ENCODE measurements around the gene SLC27A2.

SLC27A2 gene

DNA sequence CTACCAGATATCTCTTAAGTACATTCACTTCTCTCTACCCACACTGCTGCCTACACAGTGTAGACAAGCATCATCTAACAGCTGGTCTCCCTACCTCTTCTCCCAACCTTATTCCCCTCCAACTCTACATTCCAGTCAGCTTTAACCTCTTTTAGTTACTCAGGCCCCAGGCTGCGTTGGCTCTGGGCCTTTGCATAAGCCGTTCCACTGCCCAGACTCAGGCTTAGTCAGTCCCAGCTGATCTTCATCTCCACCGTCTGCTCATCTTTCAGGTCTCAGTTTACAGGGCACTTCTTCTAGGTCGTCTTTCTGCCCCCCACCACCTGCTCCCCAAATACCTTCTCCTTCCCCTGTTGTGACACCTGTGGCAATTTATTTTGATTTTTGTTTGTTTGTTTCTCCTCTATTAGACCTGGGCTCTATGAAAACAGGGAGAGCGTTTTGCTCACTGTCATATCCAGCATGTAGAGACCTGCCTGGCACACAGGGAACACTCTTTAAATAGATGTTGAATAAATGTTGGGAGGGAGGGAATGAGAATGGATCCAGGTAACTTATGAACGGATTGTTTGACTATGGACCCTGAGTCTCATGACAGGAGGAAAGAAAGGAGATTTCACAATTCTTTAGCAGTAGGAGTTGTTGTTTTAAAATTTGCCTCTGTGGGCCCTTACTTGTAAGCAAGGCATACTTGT, 11.1 kb downstream of the SLC27A2 start:
- no peak for DNase-seq

- DNase-seq, result no peak
Observed at GRCh38 chr15:50202003-50202402, 20.0 kb downstream of the SLC27A2 start.

DNA sequence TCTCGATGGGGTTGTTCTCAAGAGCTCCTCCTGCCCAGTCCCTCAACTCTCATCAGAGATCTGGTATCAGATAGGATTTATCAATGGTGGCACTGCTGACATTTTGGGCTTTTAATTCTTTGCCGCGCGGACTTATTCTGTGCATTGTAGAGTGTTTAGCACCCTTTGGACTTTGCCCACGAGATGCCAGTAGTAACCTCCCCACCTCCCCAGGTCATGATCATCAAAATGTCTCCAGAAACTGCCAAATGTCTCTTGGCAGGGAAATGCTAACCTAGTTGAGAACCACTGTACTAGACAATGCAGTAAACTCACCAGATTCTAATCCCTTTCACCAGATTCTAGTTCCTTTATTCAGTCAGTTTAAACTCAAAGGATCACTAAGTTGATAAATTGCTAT, 24.0 kb downstream of the SLC27A2 start:
- DNase-seq, result no peak

DNA sequence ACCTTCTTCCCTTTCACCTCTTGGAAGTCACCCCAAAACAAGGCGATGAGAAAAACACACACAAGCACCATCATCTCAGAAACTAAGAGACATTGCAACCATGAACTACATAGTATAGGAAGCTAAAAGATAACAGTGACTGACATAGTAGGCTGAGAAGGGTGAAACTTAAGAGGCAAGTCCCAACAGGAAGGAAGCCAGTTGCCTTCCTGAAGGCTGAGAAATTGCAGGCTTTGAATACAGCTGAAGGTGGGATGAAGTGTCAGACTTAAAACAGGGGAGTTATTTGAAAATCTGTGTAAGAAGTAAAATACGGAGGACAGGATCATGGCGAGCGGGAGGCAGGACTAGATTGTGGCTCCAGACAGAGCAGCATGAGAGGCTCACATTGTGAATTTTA, 27.8 kb downstream of the SLC27A2 start:
- no peak for DNase-seq

DNA sequence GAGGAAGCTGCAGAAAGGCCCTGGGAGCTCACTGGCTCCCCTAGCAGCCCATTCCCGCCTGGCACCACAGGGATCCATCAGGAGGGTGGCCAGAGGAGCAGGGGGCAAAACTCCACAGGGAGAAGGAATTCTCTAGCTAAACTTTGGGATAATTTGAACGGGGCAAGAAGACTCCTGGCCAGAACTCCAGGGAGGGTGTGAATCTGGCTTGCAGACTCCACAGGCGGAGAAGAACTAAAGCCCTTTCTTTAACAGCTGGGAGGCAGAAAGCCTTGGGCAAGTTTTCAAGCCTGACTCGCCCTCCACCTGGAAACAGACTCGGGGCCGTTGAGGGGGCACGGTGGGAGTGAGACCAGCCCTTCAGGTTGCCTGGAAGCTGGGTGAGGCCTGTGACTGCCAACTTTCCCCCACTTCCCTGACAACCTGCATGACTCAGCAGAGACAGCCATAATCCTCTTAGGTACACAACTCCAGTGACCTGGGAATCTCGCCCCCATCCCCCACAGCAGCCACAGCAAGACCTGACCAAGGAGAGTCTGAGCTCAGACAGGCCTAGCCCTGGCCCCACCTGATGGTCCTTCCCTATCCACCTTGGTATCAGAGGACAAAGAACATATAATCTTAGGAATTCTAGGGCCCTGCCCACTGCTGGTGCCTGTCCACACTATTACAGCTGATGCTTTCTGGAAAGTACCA, 28.6 kb downstream of the SLC27A2 start:
- DNase-seq, result no peak

- no peak for DNase-seq
Observed at GRCh38 chr15:50218291-50218690, 36.3 kb downstream of the SLC27A2 start.

- no peak for DNase-seq
Observed at GRCh38 chr15:50218691-50219090, 36.7 kb downstream of the SLC27A2 start.

- DNase-seq, result no peak
Observed at GRCh38 chr15:50219820-50220219, 37.8 kb downstream of the SLC27A2 start.

- no peak for DNase-seq
Observed at GRCh38 chr15:50222181-50222580, 40.2 kb downstream of the SLC27A2 start.

DNA sequence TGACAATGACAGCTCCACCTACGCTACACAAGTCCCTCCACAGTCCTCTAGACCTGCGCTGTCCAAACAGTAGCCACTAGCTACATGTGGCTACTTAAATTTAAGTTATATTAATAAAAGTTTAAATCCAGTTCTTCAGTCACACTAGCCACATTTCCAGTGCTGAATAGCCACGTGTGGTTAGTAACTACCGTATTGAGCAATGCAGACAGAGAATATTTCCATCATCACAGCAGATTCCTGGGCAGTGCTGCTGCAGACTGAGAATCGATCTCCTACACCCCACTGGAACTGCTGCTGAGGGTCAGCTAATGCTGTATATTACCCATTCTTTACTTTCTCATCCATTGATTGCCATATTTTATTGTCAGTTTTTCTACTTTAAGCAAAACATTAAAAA, 42.6 kb downstream of the SLC27A2 start:
- no peak for DNase-seq

- DNase-seq, result no peak
Observed at GRCh38 chr15:50225057-50225456, 43.1 kb downstream of the SLC27A2 start.

- DNase-seq, result no peak
Observed at GRCh38 chr15:50225938-50226337, 43.9 kb downstream of the SLC27A2 start.

- no peak for DNase-seq
Observed at GRCh38 chr15:50227076-50227475, 45.1 kb downstream of the SLC27A2 start.

DNA sequence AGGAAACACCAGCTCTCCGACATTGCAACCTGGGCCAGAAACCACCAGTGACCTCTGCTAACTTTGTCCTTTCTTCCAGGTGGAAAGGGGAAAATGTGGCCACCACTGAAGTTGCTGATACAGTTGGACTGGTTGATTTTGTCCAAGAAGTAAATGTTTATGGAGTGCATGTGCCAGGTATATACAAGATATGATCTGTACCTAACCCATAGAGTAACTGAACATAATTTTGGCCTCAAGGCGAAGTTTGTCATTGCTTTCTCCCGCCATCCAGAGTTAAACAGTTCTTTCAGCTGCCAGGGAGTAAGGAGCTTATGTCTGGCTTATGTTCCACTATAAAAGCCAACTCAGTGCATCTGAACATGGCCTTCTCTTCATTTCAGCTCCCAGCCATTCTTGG, 46.9 kb downstream of the SLC27A2 start:
- no peak for DNase-seq

- no peak for DNase-seq
Observed at GRCh38 chr15:50229336-50229735, 47.3 kb downstream of the SLC27A2 start.

DNA sequence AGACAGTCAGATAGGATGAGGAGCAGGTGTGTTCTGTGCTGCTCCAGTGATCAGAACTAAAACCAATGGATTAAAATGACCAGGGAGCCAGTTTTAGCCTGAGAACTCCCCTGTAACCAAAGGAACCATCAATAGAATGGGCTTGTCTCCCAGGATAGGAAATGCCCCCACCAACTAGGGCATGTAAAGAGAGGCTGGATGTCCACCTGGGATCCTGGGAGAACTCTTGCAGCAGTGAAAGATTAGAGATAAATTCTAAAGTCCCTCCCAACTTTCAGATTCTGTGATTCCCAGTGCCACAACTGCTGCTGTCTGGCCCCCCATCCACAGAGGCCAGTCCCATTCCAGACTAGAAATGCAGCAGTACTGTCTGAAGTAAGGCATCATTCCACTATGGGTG, 49.8 kb downstream of the SLC27A2 start:
- no peak for DNase-seq

DNA sequence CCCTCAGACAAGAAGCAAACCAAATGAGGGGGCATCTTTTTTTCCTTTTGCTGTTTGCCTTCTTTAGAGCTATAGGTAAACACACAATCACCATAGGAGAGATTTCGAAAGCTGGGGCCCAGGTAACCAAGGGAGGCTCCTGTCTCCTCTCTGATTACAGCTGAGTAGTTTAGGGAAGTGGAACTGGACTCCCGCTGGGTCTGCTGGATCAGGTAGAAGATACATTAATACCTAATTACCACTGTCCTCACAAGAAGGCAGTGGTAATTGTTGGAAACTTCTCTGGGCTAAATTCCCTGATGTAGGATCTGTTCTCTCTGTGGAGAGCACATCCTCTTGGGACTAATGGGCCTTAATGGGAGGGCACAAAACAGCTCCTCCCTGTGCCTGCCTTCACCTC, 50.8 kb downstream of the SLC27A2 start:
- no peak for DNase-seq

DNA sequence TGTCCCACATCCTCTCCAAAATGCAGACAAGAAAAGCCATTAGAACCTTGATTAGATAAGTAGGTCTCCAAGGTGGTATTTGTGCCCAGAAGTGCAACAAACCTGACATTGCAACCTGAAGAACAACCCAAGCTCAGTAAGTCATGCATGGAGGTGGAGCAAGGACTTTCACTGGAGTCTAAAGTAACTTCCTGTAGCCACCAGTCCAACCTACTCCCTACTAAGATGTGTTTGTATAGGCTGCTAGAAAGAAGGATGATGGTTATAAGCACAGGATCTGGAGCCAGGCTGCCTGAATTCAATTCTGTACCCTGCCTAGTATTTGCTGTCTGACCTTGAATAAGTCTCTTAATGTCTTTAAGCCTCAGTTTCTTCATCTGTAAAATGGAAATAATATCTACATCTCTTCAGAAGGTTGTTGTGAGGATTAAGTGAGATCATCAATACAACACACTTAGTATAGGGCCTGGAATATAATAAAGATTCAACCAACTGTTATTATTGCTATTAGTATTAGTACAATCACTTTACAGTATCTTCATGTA, 51.3 kb downstream of the SLC27A2 start:
- no peak for DNase-seq

DNA sequence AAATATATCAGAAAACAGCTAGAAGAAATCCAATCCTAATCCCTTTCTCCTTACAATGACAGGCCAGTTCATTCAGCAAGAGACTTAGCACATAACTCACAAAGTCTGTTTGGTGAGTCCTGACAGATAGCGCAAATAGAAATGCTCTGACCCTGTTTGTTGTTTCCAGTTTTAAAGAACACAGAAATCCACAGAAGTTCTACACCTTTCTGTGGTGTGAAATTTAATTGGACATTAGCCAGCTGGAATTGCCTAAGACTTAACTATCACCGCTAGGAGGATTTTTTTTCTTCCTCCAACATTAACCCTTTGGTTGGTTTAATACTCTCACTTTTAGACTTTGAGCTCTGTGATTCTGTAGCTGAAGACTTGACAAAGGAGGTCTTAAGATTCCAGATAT, 52.8 kb downstream of the SLC27A2 start:
- no peak for DNase-seq

- DNase-seq, result no peak
Observed at GRCh38 chr15:50235794-50236193, 53.8 kb downstream of the SLC27A2 start.

DNA sequence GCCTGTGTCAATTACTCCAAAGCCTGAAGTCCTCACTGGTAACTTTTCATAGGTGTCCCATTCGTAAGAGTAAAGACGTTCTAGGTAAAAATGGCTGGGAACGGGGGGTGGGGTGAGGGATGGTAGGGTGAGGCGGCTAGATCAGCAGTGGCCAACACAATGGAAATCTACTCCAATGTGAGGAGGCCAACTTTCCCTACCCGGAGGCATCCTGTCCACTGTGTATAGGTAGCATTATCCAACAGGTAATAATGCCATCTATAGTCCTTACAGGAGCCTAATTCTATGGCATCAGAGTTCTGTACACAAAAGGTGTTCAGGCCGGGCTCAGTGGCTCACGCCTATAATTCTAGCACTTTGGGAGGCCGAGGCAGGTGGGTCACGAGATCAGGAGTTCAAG, 54.4 kb downstream of the SLC27A2 start:
- DNase-seq, result no peak

GRCh38 chr15:50238255-50238654, 56.3 kb downstream of the SLC27A2 start:
- no peak for DNase-seq

DNA sequence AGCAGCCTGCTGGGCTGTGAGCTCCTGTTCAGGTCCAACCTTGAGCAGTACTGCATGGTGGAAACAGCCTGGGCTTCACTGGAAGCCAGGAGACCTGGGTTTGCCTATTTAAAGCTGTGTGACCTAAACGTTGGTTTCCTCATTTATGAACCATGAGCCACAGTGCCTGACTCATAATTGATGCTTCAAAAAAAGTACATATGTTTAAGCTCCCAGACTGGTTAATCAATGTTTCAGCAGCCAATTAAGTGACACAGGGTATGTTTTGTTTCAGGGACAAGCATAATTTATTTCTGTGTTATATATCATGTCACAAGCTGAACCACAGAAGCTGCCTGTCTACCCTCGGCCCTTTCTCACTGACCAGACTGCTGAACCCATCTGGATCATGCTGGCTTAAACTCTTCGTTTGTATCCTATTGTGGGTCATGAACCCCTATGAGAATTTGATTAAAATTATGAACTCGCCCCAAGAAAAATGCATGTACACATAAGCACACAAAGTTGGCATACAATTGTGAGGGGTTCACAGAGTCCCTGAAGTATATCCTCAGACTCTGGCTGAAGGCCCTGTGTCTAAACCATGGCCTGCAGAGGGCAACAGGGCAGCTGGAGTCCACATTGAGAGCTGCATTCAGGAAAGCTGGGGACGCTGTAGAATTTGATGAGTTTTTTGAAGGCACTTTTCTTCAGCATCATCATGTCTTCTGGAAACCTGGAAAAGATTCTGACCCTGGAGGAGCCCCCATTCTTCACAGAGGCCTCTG, 59.9 kb downstream of the SLC27A2 start:
- no peak for DNase-seq

- DNase-seq, result no peak
Observed at GRCh38 chr15:50244153-50244552, 62.2 kb downstream of the SLC27A2 start.

Measured in activated effector memory CD4-positive, alpha-beta T cell treated with Interleukin-2 at 50 U/mL for 16 hours (primary cell).